ENCODE results near the gene SLC27A1.

DNA sequence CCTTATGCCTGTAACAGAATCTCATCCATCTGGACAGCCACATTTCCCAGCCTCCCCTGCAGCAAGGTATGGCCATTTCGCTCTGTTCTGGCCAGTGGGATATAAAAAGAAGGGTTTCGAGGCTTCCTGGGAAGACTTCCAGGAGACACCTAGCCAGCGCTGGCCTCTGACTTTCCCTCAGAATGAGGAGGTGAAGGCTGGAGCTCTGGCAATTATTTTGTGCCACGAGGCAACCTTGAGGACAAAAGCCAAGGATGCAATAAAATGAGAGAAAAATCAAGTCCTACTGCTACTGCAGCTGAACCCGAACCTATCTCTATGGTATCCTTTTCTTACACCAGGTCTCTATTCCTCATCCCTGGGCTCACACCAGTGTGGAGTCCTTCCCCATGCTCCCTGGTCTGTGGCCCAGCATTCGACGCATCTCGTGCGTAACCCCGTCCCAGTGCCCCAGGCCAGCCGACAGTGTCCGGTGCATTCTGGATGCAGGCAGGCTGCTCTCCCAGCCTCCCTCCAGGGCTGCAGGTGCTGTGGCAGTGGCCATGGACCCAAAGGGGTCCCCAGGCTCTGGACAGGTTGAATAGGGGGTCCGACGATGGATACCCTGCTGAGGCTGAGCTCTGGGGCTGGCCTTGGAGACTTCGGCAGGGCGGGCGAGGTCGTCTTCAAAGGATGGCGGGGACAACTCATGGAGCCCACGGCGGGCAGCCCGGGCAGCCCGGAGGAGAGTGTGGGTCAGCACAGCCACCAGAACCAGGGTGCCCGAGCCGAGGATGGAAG lies 34.0 kb upstream of the SLC27A1 start:
- TF ChIP-seq EZH2 (IDR thresholded peaks at IDR 0.05; ENCODE audit: insufficient read depth, poor library complexity, severe bottlenecking) (no peak), EZH2phosphoT487 (IDR thresholded peaks at IDR 0.05; ENCODE audit: insufficient read depth, low read depth) (no peak)

All from GM23248 (cell line).